Measurements from ENCODE around the gene RAB36.

RAB36 gene

DNA sequence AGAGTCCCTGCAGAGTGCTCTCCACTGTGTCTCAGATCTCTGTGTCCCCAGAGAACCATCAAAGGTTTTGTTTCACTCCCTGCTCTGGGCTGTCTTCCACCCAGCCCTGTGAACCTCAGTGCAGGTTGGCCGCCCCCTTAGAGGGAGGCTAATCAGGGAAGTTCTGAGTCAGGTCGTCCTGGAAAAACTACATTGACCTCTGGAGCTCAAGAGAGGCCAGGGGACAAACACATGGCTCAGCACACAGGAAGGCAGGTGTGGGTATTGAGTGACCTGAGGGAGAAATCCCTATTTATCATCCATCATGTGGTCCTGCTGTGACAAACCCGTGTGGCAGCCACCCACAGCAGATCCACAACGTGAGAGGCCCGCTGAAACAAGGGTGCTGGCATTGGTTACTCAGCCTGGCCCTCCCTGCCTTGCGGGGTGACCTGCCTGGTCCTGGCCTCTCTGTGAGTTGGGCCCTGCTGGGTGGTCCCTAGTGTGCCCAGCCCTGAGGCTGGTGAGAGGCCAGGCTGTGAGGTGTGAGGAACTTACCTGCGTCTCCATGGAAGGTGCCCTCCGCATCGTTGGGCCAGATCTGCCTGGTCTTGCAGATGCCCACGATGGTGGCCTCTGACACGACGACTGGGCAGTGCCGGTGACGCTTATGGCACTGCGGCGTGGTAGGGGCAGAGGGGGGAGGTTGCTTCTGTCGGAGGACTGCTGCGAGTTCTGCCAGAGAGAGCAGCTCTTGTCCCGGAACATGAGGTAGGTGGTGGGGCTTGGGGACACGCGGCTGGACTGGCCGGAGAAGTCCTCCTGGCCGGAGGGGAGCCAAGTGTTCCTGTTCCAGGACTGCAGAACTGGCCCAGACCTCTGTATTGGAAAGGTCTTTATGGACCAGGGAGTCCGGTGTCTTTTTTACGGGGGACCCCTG lies 34.4 kb downstream of the RAB36 start:
- H3K36me3 ChIP-seq (ENCODE audit: insufficient read depth, low read length), result no peaks in the 10 kb centered on the region
- no peak overlapping the region for H3K27ac ChIP-seq (ENCODE audit: low read depth, low read length)
- H3K27me3 ChIP-seq (ENCODE audit: insufficient read depth, low read length), result no peaks in the 10 kb centered on the region
- peak overlapping the region; percentile 21 for H2AFZ ChIP-seq (ENCODE audit: low read length, unreplicated experiment)
- H3K4me1 ChIP-seq (ENCODE audit: control insufficient read depth, insufficient read depth, low read length, unreplicated experiment), result peaks cover 35% of the 10 kb centered on the region
- peak overlapping the region; percentile 63 for H3K4me3 ChIP-seq (ENCODE audit: low read depth, low read length)
- peaks cover 35% of the 10 kb centered on the region for H3K79me2 ChIP-seq (ENCODE audit: control insufficient read depth, insufficient read depth, low read length, unreplicated experiment)

- H3K27ac ChIP-seq (ENCODE audit: low read depth, low read length), result no peak within 1 kb of the TSS
- peaks cover 35% of the 10 kb centered on the region for H3K4me1 ChIP-seq (ENCODE audit: control insufficient read depth, insufficient read depth, low read length, unreplicated experiment)
These were observed 35.1 kb downstream of the RAB36 start, which contains the start of gene BCR for GRCh38 chr22:23180301-23180892. Gene BCR (plus strand): TSS chr22:23180509. CDS start chr22:23180961, 452 bp downstream.

DNA sequence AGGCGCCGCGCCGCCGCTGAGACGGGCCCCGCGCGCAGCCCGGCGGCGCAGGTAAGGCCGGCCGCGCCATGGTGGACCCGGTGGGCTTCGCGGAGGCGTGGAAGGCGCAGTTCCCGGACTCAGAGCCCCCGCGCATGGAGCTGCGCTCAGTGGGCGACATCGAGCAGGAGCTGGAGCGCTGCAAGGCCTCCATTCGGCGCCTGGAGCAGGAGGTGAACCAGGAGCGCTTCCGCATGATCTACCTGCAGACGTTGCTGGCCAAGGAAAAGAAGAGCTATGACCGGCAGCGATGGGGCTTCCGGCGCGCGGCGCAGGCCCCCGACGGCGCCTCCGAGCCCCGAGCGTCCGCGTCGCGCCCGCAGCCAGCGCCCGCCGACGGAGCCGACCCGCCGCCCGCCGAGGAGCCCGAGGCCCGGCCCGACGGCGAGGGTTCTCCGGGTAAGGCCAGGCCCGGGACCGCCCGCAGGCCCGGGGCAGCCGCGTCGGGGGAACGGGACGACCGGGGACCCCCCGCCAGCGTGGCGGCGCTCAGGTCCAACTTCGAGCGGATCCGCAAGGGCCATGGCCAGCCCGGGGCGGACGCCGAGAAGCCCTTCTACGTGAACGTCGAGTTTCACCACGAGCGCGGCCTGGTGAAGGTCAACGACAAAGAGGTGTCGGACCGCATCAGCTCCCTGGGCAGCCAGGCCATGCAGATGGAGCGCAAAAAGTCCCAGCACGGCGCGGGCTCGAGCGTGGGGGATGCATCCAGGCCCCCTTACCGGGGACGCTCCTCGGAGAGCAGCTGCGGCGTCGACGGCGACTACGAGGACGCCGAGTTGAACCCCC lies 35.8 kb downstream of the RAB36 start:
- peak overlapping the region; percentile 6 for H2AFZ ChIP-seq (ENCODE audit: low read length, unreplicated experiment)
- H3K27ac ChIP-seq (ENCODE audit: low read depth, low read length), result no peak overlapping the region
- no peaks in the 10 kb centered on the region for H3K36me3 ChIP-seq (ENCODE audit: insufficient read depth, low read length)
- H3K4me1 ChIP-seq (ENCODE audit: control insufficient read depth, insufficient read depth, low read length, unreplicated experiment), result peaks cover 35% of the 10 kb centered on the region
- peaks cover 40% of the 10 kb centered on the region for H3K79me2 ChIP-seq (ENCODE audit: control insufficient read depth, insufficient read depth, low read length, unreplicated experiment)
- H3K27me3 ChIP-seq (ENCODE audit: insufficient read depth, low read length), result no peaks in the 10 kb centered on the region
- peak overlapping the region; percentile 81 for H3K4me3 ChIP-seq (ENCODE audit: low read depth, low read length)

More at GRCh38 chr22:23180301-23180892, 35.1 kb downstream of the RAB36 start, which contains the start of gene BCR:
- no peaks in the 10 kb centered on the region for H3K36me3 ChIP-seq (ENCODE audit: insufficient read depth, low read length)
- H3K27me3 ChIP-seq (ENCODE audit: insufficient read depth, low read length), result no peaks in the 10 kb centered on the region
- H3K79me2 ChIP-seq (ENCODE audit: control insufficient read depth, insufficient read depth, low read length, unreplicated experiment), result peaks cover 40% of the 10 kb centered on the region
- H3K4me3 ChIP-seq (ENCODE audit: low read depth, low read length), result peak within 1 kb of the TSS; percentile 81
- H2AFZ ChIP-seq (ENCODE audit: low read length, unreplicated experiment), result peak within 1 kb of the TSS; percentile 21

GRCh38 chr22:23181721-23182308 lies 36.5 kb downstream of the RAB36 start:
- Histone ChIP-seq H3K27me3 (ENCODE audit: insufficient read depth, low read length) (no peaks in the 10 kb centered on the region), H3K36me3 (ENCODE audit: insufficient read depth, low read length) (no peaks in the 10 kb centered on the region), H3K4me3 (ENCODE audit: low read depth, low read length) (peak overlapping the region; percentile 81), H3K4me1 (ENCODE audit: control insufficient read depth, insufficient read depth, low read length, unreplicated experiment) (peaks cover 35% of the 10 kb centered on the region), H3K79me2 (ENCODE audit: control insufficient read depth, insufficient read depth, low read length, unreplicated experiment) (peaks cover 46% of the 10 kb centered on the region), H3K27ac (ENCODE audit: low read depth, low read length) (no peak overlapping the region), H2AFZ (ENCODE audit: low read length, unreplicated experiment) (no peak overlapping the region)

DNA sequence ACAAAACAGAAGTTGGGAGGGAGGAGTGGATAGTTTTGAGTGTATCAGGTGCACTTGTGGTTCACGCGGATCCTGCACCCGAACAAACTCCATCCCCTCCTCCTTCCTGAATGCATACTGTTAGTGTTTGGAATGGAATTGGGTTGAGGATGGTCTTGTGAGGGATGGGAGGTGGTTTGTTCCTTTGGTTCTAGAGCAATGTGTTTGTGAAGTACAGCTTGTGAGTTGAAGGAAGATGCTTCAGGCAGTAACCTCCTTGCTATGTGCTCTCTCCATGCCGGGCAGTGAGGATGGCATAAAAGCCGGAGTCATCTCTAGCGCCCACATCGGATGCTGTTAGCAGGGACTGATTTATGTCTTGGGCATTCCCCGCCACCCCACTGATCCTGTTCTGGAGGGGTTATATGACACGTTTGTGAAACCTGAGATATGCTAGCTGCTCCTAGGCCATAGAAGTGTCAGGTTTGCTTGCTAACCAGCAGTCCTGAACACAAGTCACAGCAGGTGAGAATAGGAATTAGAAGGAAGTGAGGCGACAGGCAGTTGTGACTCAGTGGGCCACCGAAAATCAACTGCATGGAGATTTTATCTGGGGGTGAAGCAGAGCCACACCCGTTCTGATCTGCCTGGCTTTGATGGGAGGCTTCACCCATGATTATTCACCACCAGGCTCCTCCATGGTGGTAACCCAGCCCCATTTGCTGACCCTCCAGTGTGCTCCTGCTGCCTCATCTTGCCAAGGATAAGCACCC lies 37.2 kb downstream of the RAB36 start:
- H3K4me3 ChIP-seq (ENCODE audit: low read depth, low read length), result peak overlapping the region; percentile 81
- H3K27me3 ChIP-seq (ENCODE audit: insufficient read depth, low read length), result no peaks in the 10 kb centered on the region
- no peak overlapping the region for H3K27ac ChIP-seq (ENCODE audit: low read depth, low read length)
- no peak overlapping the region for H2AFZ ChIP-seq (ENCODE audit: low read length, unreplicated experiment)
- peaks cover 48% of the 10 kb centered on the region for H3K79me2 ChIP-seq (ENCODE audit: control insufficient read depth, insufficient read depth, low read length, unreplicated experiment)
- peaks cover 36% of the 10 kb centered on the region for H3K4me1 ChIP-seq (ENCODE audit: control insufficient read depth, insufficient read depth, low read length, unreplicated experiment)
- no peaks in the 10 kb centered on the region for H3K36me3 ChIP-seq (ENCODE audit: insufficient read depth, low read length)

DNA sequence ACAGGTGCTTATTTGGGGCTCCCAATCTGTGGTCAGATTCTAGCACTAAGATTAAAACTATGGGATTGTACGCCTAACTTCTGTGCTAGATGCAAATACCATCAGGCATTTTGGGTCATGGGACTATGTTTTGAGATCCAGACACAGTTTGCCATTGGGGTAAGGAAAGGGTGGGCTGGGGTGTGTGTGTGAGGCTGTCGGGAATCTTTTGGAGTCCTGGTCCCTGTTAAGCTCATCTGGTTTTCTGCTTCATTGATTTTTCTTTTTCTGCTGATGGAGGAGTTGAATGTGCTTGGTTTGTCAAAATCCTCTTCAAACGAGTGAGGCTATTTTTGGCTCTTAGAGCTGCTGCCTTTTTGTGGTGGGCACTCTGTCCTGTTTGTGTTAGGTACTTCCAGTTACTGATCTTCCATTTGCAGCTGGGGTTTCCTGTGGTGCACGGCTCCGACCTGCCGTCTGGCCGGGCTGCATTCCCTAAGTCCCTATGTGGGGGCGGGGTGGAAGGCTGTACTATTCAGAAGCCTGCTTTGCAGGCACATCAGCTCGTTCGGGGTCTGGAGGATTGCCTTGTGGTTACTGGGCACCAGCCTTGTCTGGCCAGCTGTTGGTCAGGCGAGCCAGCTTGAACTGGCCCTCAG lies 37.9 kb downstream of the RAB36 start:
- no peak overlapping the region for H3K27ac ChIP-seq (ENCODE audit: low read depth, low read length)
- H3K36me3 ChIP-seq (ENCODE audit: insufficient read depth, low read length), result no peaks in the 10 kb centered on the region
- H3K4me1 ChIP-seq (ENCODE audit: control insufficient read depth, insufficient read depth, low read length, unreplicated experiment), result peaks cover 43% of the 10 kb centered on the region
- no peak overlapping the region for H2AFZ ChIP-seq (ENCODE audit: low read length, unreplicated experiment)
- H3K79me2 ChIP-seq (ENCODE audit: control insufficient read depth, insufficient read depth, low read length, unreplicated experiment), result peaks cover 55% of the 10 kb centered on the region
- H3K4me3 ChIP-seq (ENCODE audit: low read depth, low read length), result peak overlapping the region; percentile 81
- H3K27me3 ChIP-seq (ENCODE audit: insufficient read depth, low read length), result no peaks in the 10 kb centered on the region

GRCh38 chr22:23184100-23184763 lies 39.0 kb downstream of the RAB36 start:
- no peak overlapping the region for H2AFZ ChIP-seq (ENCODE audit: low read length, unreplicated experiment)
- no peaks in the 10 kb centered on the region for H3K27me3 ChIP-seq (ENCODE audit: insufficient read depth, low read length)
- H3K27ac ChIP-seq (ENCODE audit: low read depth, low read length), result no peak overlapping the region
- no peaks in the 10 kb centered on the region for H3K36me3 ChIP-seq (ENCODE audit: insufficient read depth, low read length)
- H3K79me2 ChIP-seq (ENCODE audit: control insufficient read depth, insufficient read depth, low read length, unreplicated experiment), result peaks cover 58% of the 10 kb centered on the region
- H3K4me3 ChIP-seq (ENCODE audit: low read depth, low read length), result peak overlapping the region; percentile 81; the same call in 1 of the 2 replicates
- H3K4me1 ChIP-seq (ENCODE audit: control insufficient read depth, insufficient read depth, low read length, unreplicated experiment), result peaks cover 39% of the 10 kb centered on the region

DNA sequence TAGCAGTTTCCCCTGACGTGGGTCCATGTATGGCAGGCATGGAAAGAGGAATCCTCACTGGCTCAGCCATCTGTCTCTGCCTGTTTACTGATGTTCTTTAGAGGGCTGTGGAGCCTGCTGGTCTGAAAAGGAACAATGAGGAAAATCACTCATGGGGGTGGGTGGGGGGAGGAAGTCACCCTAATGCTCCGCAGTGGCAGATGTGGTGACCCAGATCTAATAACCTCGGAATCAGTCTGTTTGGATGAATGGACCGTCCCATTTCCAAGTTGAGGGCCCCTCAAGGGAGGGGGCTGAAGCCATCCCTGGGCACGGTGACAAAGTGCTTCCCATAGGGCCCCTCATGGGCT lies 39.5 kb downstream of the RAB36 start:
- no peaks in the 10 kb centered on the region for H3K36me3 ChIP-seq (ENCODE audit: insufficient read depth, low read length)
- H3K79me2 ChIP-seq (ENCODE audit: control insufficient read depth, insufficient read depth, low read length, unreplicated experiment), result peaks cover 59% of the 10 kb centered on the region
- peaks cover 34% of the 10 kb centered on the region for H3K4me1 ChIP-seq (ENCODE audit: control insufficient read depth, insufficient read depth, low read length, unreplicated experiment)
- no peak overlapping the region for H2AFZ ChIP-seq (ENCODE audit: low read length, unreplicated experiment)
- H3K27ac ChIP-seq (ENCODE audit: low read depth, low read length), result no peak overlapping the region
- H3K4me3 ChIP-seq (ENCODE audit: low read depth, low read length), result no peak overlapping the region
- no peaks in the 10 kb centered on the region for H3K27me3 ChIP-seq (ENCODE audit: insufficient read depth, low read length)

GRCh38 chr22:23187211-23187610 lies 41.9 kb downstream of the RAB36 start:
- Histone ChIP-seq H3K27ac (ENCODE audit: low read depth, low read length) (peak overlapping the region; percentile 73; the same call in 1 of the 2 replicates), H2AFZ (ENCODE audit: low read length, unreplicated experiment) (no peak overlapping the region), H3K4me1 (ENCODE audit: control insufficient read depth, insufficient read depth, low read length, unreplicated experiment) (peaks cover 24% of the 10 kb centered on the region), H3K79me2 (ENCODE audit: control insufficient read depth, insufficient read depth, low read length, unreplicated experiment) (peaks cover 55% of the 10 kb centered on the region), H3K27me3 (ENCODE audit: insufficient read depth, low read length) (no peaks in the 10 kb centered on the region), H3K36me3 (ENCODE audit: insufficient read depth, low read length) (no peaks in the 10 kb centered on the region), H3K4me3 (ENCODE audit: low read depth, low read length) (no peak overlapping the region)

Measured in ACC112 (cell line).